Measurements from ENCODE around the gene IGDCC3. TPM values are rescaled to one million over a fixed set of nuclear protein-coding genes. Genes with fewer than 3 reads are reported as not detected.

IGDCC3 gene
- total RNA-seq, 1 experiment from 2014 or later: not detected

DNA sequence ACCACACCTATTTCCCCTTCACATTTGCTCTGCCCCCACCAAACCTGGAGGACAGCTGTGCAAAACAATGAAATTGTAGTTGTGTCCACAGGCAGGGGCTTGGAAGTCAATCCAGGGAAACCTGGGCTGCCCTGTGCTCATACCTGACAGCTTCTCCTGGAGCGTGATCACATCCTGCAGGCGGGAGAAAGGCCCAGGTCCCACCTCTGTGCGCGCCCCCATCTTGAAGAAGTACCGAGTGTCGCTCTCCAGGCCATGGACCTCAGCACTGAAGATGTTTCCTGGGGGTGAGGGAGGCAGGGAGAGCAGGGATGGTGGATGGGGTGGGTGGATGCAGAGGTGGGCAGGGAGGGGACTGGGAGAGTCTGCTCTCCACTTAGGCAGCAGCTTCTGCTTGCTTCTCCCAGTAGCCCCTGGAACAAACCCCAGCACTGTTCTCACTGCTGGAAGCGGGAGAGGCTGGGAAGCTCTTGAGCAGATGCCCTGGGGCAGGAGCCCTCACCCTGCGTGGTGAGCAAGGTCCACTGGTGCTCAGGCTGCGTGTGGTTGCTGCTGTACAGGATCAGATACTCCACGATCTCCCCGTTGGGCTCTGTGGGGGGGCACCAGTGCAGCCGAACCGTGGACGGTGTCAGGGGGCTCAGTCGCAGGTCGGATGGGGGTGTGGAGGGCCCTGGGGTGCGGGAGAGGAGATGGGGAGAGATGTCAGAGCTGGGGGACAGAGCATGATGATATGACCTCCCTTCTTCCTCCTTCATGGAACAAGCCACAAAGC lies 10.7 kb upstream of the IGDCC3 start:
- DNase-seq (ENCODE audit: low read depth): no peak

DNA sequence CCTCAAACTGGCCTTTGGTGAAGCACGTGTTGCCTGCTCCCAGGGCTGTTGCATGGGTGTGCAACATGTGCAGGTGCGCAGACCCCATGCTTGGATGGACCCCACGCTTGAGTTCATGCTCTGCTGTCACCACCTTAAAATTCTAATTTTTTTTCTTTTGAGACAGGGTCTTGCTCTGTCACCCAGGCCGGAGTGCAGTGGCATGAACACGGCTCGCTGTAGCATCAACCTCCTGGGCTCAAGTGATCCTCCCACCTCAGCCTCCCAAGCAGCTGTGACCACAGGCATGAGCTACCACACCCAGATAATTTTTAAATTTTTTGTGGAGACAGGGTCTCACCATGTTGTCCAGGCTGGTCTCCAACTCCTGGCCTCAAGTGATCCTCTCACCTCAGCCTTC lies 9.1 kb upstream of the IGDCC3 start:
- no peak for DNase-seq (ENCODE audit: low read depth)

DNA sequence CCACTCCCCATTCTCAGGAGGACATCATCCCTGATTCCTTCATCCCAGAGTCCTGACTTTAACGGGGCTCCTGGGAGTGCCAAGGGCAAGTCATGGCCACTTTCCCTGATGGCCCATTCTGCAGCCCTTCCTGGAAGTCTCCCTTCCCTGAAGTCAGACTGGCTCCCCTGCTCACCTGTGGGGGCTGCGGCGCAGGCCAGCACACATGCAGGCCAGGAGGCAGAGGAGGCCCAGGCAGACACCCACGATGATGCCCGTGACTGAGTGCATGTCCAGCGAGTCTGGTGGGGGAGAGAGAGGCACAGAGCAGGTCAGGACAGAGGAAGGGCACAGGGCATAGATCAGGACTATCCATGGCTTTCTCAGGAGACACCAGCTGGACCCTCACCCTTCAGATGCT lies 8.6 kb upstream of the IGDCC3 start:
- DNase-seq (ENCODE audit: low read depth): no peak

DNA sequence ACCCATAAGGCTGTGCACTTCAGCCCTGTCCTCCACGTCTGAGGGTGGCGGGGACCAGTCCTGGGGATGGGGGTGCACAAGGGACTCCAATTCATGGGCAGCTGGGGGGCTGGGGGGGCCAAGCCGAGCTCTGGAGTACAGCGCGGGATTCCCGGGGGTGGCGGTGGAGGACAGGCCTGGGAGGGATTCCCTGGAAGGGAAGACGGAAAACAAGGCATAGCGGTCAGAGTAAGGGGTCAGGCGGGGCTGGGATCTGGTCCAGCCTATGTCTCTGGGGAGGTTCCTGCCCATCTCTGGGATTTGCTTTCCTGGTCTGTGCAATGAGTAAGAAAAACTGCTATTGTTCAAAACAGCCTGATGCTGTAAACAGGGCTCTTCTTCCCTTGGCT lies 8.1 kb upstream of the IGDCC3 start:
- no peak for DNase-seq (ENCODE audit: low read depth)

DNA sequence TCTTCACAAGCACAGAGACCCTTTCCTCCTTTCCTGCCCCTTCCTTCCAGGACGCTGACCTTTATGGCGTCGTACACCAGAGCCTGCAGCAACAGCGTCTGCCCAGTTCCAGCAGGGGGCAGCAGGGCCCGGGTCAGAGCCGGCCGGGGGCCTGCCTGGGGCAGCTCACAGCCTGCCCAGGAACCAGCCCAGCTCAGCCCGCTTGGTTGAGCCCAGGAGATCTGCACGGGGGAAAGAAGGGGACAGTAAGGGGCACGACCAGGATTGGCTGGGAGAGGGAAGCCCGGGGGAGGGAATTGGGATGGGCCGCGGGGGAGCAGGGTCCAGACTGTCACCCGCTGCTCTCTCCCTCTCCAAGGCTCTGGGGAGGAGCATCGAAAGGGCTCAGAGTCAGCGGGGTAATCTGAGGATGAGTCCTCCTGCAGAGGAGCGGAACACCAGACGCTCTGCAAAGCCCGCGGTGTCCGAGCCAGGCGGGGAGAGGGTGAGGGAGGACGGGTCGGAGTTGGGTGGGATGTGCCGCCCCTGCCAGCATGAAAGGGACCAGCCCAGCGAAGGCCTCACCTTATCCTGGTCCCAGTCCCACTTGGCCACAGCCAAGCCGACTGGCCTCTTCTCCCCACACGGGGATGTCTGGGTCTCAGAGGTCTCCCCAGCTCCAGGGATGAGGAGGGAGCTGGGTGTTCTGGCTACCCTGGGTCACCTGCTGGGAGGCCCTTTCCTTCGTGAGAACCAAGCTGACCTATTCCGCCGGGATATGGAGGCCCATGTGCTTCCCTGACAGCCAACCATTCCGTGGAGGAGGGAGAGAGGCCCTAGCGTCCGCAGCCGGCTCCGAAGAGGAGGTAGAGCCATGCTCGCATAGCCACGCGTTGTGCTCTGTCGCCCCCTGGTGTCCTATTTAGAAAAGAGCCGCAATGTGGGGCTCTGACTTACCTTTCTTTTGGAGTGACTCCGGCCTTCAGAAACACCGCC lies 7.4 kb upstream of the IGDCC3 start:
- DNase-seq (ENCODE audit: low read depth): peak; percentile 83

DNA sequence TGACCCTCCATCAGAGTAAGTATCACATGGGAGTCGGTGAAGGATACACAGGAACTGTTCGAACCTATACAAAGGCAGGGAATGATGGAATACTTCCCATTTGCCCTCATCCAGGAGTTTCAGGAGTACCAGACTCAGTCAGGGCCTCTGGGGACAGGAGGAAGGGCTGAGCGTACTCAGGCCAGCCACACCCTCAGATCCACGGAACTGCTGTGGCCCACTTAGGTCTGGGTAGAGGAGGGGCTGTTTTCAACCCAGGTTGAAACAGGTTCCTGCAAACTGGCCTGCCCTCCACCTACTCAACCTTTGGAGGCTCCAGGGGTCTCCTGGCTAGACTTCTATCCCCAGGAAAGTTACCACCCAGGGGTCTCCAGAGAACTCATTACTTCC lies 6.7 kb upstream of the IGDCC3 start:
- DNase-seq (ENCODE audit: low read depth): no peak

DNA sequence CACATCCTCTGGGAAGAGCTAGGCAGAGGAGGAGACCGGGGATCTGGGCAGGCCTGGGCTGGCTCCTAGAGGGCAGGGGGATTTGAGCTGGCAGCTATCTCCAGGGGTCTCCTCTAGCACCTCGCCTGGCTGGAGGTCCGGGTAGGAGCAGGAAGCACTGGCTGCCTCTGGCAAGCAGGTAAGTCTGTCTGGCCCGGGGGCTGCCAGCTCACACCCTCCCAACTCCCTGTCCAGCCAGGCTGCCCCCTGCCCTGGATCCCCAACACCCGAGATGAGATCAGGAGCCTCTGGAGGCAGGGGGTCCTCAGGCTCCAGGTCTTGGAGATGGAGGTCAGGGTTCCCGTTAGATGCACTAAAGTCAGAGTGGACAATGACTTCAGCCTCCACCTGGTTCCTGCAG lies 6.2 kb upstream of the IGDCC3 start:
- DNase-seq (ENCODE audit: low read depth): no peak

DNA sequence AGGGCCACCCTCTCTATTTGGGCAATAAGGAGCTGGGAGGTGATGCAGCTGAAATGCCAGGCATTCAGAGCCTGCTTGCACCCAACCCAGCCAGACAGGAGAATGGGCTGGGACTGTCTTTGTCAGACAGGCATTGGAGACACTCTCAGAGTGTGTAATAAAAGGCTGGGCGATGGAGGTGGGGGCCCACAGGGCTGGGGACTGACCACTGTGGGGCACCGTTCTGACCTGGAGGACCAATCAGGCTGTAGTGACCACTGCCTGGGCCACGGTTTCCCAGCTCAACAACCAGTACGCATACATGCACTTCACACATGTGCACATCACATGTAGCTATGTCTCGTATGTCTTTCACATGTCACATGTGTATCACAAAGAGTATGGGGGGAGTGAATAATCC lies 5.7 kb upstream of the IGDCC3 start:
- DNase-seq (ENCODE audit: low read depth): no peak

DNA sequence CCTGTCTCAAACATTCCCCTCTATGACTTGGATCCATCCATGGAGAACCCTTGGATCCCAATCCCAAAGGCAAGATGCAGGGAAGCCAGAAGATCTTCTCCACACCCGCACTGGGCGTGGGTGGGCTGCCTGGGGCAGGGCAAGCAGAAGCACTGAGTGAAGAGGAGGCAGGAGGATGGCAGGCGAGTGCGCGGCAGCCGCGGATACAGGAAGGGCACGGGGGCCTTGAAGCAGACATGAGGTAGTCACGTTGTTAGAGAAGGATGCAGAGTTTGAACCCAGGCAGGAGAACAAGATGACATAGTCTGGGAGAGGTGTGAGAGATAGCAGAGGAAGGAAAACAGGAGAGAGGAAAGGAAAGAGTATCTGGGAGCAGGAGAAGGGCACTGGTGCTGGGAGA lies 5.1 kb upstream of the IGDCC3 start:
- no peak for DNase-seq (ENCODE audit: low read depth)

DNA sequence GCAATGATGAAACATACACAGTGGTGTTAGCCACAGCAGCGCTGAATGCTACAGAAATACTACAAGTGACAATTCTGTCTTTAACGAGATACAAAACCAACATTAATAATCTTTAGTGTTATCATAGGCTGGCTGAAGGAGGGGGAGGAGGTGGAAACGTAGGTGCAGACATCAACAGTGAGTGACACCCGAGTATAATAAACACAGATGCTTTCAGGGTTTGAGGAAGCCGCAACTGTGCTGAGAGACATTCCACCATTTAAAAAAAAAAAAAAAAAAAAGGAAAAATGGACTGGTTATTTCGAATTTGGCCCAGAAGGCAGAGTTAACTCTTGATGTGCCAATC lies 4.3 kb upstream of the IGDCC3 start:
- no peak for DNase-seq (ENCODE audit: low read depth)

DNA sequence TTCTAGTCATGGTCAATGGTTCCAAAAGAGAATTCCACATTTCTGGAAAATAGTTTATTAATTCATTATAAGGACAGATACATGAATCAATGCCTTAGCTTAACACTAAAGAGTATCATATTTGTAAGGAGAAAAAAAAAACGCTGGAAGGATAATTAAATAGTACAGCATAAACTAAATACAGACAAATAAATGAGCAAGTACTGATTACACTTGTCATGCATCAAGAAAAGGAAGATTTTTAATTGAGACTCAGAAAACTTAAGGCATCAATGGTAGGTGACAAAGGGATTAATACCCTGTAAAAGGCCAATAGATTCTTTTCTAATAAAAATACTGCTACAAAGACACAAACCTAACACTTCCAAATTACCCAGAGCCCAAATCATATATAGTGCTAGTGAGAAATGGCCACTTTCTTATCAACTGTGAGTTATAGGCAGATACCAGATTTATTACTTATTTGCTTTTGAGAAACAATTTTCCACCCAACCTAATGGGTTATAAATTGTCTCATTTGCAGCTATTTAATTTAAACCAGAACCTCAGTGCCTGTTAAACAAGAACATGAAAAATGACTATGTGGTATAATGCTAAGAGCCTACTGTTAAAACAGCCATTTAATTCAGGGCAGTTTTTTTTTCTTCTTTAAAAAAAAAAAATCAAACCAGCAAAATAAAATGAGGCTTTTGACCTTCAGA lies 3.8 kb upstream of the IGDCC3 start:
- DNase-seq (ENCODE audit: low read depth): no peak

DNA sequence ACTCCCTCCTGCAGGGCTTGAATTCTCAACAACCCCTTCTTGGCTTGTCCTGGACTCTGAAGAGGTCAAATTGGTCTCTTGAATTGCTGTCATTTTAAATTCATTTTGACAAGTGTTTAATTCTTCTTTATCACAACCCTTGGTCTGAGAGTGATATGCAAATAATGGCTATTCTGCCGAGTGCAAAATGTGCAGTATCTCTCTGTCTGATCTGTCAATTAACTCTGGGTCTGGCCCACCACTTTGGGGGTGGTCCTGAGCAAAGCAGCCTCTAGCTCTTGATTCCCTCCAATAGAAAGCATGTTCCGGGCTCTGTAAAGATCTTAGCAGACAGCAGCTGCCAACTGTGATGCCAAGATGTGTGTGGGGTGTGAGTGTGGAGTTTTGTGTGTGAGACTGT lies 2.2 kb upstream of the IGDCC3 start:
- no peak for DNase-seq (ENCODE audit: low read depth)

DNA sequence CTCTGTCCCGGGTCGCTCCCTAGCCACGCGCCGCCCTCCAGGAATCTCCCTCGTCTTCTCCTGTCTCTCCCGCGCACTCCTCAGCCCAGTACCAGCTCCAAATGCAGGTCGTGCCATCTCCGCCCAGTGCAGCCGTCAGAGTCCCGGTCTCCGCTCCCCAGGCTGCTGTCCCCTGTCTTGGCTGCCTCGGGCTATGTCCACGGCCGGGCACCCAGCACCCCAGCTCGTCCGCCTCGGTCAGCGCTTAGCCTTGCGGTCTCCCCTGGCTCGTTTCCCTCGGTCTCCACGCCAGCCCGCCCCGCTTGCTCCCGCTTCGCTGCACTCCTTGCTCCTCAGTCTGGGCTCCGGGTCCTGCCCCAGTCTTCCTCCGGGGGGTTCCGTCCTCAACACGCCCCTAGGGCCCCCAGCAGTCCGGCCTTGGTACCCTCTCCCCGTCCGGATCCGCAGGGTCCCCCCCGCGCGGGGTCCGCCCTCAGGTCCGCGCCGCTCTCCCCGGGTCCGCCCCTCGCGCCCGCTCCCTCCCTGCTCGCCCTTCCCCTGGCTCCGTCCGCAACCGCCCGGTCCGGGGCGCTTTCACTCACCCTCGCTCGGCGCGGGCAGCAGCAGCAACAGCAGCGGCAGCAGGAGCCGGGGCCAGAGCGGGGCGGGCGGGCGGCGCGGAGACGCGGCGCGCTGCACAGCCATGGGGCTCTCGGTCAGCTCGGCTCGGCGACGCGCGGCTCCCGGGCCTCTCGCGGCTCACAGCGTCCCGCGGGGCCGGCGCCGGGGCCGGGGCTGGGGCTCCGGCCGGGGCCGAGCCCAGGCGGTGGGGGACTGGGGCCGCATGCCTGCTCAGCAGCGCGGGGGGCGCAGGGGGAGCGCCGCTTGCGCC lies 462 bp downstream of the IGDCC3 start:
- peak; percentile 14 for DNase-seq (ENCODE audit: low read depth)

DNA sequence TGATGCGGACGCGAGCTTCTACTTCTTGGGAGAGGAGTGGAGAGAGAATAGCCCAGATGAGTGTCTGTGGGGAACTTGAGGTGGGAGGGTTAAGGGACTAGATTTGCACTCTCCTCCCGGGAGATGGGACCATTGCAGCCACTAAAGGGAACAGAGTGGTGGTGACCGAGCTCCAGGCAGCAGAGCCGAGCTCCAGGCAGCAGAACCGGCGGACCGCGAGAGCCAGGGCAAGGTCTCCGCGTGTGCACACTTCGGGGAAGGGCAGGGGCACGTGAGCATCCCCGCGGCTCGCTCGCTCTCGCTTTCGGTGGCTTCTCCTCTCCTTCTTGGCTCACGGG lies 1.1 kb downstream of the IGDCC3 start:
- DNase-seq (ENCODE audit: low read depth): no peak

DNA sequence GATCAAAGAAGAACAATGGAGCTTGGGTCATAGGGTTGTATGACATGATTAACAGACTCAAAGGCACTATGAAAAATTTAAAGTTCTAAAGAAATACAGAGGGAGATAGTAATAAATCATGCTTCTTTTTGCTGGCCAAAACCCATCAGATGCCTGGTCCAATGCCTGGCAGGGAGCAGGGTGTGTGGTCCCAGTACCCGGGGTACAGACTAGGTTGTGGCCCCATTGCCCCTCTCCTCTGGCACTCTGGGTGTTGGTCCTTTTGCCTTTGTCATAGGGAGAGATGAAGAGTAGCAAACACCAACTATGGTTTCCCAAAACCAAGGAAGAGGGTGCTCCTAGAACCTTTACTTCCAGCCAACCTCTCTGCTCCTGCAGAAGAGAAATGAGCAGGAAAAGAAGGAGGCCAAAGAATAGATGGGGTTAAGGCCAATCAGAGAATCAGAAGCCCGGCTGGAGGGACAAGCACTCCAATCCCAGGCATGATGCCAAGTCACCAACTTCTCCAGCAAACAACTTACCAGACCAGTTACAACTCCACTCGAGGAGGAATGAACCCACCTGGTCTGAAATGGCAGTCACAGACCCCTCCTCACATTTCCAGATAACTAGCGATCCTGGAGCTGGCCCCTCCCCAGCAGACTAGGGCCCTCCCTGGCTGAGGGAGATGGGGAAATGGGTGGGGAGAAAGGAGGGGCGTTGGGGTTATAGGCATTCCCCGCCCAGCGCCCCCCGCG lies 1.8 kb downstream of the IGDCC3 start:
- DNase-seq (ENCODE audit: low read depth): no peak

DNA sequence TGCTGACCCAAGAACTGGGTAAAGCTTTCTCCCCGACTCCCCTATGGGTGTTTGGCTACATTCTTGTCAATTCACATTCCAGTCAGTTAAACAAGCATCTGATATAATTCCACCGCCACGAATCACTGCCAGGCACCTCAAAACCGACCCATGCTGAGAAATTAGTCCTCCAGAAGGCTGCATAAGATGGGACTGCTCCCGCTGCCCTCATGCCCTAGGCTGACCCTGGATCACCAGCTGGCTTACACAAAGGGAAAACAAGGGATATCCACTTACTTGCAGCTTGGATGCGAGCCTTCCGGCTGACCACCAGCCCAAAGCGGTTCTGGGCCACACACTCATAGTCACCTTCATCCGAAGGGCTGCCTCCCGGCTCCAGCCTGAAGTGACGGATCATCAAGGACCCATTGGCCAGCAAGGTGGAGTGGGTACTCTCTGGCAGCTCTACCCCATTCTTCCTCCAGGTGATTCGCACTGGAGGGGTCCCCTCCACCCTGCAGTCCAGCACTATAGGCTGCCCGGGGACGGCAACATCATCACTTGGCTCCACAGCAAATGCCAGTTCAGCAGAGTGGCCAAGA lies 2.9 kb downstream of the IGDCC3 start:
- DNase-seq (ENCODE audit: low read depth): peak; percentile 18

DNA sequence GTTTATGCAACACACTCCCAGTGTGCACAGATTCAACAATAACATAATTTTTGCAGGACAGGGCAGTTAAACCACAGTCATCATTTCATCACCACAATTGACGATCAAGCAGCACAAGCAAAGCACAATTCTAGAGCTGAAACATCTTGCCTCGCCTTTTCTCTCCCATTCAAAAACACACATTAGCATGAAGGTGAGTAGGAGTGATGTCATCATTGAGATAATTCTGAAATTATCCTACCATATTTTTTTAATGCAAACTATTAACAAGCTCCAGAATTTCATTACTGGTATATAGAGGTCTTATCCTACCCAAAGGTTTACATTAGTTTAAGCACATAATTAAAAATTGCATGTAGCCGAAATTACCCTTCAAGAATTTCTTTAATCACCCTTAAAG lies 3.5 kb downstream of the IGDCC3 start:
- DNase-seq (ENCODE audit: low read depth): no peak

DNA sequence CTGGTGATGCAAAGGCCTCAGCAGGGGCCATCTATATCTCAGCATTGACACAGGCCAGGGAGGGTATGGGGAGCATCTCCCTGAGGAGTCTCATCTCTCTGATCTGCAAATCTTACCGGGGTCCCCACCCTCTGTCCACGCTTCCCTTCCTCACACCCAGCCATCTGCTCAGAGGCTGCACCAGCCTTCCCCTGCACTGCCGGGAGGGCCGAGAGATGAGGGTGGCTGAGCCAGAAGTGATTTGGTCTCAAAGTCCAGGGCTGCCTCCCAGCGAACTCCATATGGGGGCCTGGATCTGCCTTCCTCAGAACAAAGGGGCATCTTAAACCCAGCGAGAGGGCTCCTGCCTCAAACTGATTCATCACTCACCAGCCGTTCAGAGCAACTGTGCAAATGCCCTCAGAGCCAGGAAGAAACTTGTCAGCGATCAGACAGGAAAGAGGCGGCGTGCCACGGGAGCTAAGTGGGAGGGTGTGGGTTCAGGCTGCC lies 4.6 kb downstream of the IGDCC3 start:
- peak; percentile 26 for DNase-seq (ENCODE audit: low read depth)

DNA sequence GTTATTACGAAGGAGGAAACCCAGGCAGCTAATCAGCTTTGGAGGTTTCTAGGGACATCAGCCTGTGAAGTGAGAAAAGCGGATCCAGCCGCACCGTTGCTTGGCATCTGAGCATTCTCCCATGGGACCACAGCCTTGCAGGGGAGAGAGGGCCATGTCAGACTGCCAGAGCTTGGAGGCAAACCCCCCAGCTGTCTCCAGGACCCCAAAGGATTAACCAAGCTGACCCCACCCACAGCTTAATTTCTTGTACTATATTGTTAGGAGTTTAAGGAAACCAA lies 5.1 kb downstream of the IGDCC3 start:
- no peak for DNase-seq (ENCODE audit: low read depth)

DNA sequence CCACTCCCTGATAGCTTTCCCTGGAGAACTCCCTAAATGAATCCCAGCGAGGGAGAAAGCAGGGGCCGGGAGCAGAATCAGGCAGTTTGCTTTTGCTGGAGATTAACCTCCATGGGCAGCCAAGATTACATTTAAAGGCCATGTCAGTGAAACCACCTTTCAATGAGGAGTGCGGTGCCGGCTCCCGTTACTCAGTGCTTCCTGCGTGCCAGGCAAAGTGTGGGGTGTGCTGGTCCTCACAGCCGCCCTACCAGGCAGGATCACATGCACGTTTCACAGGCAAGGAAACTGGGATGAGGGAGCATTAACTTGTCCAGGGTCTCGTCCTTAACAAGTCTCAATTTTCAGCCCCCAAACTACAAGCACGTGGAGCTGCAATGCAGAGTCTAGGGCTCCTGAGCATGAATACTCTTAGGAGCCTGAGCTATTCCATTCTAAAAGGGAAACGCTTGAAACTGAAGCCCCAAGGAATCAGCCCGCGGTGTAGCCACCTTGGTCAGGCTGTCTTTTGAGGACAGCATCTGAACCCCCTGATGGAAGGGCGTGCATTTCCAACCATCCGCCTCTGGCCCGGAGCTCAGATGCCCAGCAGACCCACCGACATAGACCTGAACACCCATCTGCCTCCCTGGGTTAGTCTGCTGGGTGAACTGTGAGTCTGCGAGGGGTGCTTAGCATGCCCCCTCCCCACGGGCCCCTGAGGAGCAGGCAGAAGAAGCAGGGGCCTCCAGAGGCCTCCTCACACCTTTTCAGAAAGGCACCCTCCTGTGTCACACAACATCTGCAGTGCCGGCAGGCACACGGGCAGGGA lies 5.6 kb downstream of the IGDCC3 start:
- no peak for DNase-seq (ENCODE audit: low read depth)

Data from RPMI7951 (cell line).